SU-DHL-6 (cell line): ENCODE measurements around the gene GHR.

ENCODE experiments used
- CTCF ChIP-seq: fragments of 200-600 bp; sonication (generic); IDR thresholded peaks from one replicate; pipeline ENCODE4 v1.5.1; 2017; ENCODE audit warnings: antibody characterized with exemption, mild to moderate bottlenecking, low read length, moderate library complexity; ENCODE audit not compliant: insufficient read depth, poor library complexity, severe bottlenecking
- EZH2phosphoT487 ChIP-seq: fragments of 200-600 bp; sonication (generic), shearing (Covaris generic); conservative IDR thresholded peaks from 2 replicates; pipeline ENCODE4 v1.6.1; 2018; ENCODE audit warnings: mild to moderate bottlenecking, antibody characterized with exemption, low read length, moderate library complexity, mixed read lengths

- TF ChIP-seq CTCF: no peak
- no peak for TF ChIP-seq EZH2phosphoT487
Measured at GRCh38 chr5:42419294-42419693, 3.9 kb upstream of the GHR start.
